HT1080 (cell line): ENCODE results near the gene ARHGAP10. TPM values are rescaled to one million over a fixed set of nuclear protein-coding genes. Genes with fewer than 3 reads are reported as not detected.

Source experiments
- DNase-seq: peaks from one replicate; pipeline ENCODE4 v3.0.0-alpha.2; 2015; ENCODE audit warnings: low read depth
- total RNA-seq: library from RNA; depleted of rRNA; stranded (reverse); fragments of >200 nt; shearing (Covaris generic); gene quantifications from 2 replicates; pipeline ENCODE4 v1.2.3, GENCODE V29; 2014

The ARHGAP10 gene
- total RNA-seq, 1 experiment from 2014 or later = 19.1 TPM

DNA sequence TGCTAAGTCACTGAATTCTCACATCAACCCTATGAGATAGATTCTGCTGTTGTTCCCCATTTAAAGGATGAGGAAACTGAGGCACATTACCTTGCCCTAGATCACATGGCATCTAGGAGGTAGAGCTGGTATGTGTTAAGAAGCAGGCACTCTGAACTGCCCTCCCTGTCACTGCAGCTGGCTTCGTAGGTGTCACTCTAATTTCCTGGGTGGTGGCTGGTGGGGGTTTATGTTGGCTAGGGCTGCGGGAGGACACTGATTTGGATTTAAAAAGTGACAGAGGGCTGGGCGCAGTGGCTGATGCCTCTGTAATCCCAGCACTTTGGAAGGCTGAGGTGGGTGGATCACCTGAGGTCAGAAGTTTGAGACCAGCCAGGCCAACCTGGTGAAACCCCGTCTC lies 93.0 kb downstream of the ARHGAP10 start:
- DNase-seq = no peak

DNA sequence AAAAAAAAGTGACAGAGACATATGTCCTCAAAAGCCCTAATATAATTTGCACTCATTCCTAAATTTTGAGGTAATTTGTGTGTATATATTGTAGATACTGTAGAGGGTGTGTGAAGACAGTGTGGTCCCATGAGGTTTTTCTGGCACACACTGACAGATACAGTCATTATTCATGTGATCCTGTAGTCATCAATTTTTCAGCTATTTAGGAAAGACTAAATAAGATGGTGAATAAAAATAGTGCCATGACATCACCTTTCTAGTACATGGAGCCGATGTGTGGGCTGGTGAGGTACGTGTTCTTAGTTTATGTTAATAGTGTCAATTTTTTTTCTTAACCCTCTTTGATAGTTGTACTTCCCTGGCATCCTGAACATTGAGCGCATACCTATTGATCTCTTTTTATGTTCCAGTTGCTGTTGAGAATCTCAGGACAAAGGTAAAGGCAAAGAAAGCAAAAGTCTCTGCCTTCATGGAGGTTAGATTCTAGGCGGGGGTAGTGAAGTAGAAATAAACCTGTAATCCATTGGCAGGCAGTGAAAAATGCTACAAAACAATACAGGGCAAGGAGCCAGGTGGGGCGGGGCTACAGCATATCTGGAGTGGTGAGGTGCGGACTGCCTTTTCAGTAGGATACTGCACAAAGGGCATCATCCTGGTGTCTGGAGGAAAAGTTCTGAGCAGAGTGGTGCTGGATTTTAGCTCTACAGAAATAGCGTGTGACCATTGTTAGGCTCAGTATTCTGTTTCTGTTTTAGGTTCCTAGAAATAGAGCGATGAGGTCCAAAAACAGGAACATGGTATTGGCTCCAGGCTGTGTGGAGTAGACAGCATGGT lies 93.8 kb downstream of the ARHGAP10 start:
- no peak for DNase-seq

DNA sequence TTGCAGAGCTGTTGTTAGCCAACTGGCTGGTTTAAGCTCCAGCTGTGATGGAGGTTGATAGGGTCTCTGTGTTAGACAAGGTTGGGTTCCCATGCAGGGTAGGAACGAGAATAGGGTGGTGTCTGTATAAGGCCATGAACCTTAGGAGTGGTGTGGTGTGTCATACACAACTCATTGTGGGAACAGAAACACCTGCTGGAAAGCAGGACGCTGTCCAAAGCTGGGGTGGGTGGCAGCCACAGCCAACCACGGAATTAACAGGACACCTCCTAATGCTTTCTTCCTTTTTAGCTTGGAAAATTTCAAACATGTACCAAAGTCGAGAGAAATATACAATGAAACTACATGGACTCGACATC lies 94.4 kb downstream of the ARHGAP10 start:
- DNase-seq = no peak

DNA sequence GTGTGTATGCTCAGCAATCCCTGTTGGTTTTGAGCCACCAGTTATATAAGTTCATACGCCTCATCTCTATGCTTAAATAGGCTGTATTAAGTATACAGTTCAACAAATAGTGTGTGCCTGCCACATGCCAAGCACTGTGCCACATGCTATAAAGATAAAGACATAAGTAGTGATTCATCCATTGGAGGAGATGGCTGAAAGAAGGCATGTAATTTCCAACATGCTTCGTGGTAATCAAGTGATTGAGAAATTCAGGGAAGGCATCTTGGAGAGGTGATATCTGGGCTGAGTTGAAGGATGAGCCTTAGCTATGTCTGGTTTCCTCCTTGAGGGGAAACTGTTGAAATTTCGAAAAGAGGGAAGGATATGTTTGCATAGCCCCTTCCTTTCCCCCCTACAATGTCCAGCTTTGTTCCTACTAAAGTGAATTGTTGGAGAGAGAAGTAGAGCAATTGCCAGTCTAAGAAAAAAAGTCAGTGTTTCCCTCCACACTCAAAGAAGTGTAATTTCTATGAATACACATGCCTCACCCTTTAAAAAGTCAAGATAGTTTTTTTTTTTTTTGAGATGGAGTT lies 96.5 kb downstream of the ARHGAP10 start:
- no peak for DNase-seq

DNA sequence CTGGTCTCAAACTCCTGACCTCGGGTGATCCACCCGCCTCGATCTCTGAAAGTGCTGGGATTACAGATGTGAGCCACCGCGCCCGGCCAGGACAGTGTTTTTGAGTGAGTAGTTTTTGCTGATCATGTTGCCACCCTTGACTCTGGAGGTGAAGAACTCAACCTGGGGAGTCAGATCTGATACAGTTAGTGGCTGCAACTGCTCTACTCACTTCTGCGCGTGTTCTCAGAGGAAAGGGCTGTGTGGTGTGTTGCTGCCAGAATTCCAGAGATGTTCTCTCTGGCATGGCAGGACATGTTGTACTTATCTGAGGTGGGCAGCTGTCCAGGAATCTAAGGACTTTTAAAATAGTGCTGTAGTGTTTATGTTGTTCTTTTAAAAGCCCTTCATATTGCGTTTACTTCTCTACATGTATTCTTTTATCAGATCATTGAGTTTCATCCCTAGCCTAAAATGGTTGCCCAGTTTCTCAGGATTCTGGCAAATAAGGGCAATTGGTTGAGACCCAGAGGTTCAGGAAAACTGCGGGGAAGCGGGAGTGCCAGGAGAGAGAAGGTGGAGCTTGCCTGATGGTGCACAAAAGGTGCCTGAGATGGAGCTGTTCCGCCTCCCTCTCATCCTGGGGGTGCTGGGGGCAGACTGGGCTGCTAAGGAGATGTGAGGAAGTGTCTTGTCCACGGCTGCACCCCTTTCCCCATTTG lies 97.7 kb downstream of the ARHGAP10 start:
- no peak for DNase-seq

DNA sequence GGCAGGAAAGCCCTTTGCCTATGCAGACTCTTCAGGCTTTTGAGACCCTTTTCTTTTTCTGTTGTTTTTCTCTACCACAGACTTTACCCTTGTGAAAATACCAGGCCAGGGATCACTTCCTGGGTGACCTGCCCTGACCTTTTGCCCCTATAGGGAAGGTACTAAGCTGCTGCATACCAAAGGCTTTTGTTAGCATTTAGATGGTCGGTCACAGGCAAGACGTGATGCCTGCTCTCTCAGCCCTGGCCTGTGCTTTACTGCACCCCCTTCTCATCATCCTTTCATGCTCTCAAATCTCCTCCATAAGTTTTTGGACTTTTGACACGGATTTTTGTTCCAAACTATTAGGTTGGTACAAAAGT lies 98.2 kb downstream of the ARHGAP10 start:
- no peak for DNase-seq

DNA sequence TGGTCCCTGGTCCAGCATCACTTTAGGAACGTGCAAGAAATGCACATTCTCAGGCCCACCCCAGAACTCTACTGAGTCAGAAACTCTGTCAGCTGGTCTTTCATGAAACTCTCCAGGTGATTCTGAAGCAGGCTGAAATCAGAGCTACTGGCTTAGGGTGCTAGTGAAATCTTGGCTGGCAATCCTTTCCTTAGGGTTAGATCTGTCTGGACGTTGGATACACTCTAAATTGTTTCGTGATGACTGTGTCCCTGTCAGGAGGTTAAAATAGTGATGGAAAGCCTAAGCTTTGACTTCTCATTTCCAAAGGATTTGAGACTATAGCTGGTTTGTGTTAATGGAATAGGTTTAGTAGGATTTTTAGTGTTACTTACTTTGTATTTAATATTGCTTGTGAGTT lies 99.1 kb downstream of the ARHGAP10 start:
- DNase-seq = peak; percentile 57

DNA sequence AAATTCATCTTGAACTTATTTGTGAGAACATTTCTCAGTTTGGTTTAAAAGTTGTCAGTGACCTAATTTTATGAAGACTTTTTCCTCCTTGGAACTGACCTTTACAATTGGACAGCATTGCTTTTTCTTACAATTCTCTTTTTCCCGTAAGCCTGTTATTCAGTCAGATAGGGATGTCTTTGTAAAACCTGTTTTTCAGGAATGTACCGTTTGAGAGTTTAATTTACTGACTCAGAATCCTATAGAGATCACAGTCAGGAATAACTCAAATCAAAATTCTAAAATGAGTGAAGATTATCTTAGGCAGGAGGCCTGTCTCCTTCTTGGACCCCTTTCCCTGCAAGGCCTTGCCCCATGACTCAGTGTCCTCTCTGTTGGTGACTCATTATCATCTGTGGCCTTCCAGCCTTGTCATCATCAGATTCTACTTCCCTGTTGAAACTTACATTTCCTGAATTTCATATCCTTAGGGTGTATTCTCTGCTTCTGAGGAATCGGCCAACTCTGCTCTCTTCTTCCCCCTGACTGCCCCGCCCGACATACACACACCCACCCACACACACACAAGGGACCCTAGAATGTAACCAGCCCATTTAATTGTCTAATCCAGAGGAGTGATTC lies 99.8 kb downstream of the ARHGAP10 start:
- DNase-seq = peak; percentile 92

DNA sequence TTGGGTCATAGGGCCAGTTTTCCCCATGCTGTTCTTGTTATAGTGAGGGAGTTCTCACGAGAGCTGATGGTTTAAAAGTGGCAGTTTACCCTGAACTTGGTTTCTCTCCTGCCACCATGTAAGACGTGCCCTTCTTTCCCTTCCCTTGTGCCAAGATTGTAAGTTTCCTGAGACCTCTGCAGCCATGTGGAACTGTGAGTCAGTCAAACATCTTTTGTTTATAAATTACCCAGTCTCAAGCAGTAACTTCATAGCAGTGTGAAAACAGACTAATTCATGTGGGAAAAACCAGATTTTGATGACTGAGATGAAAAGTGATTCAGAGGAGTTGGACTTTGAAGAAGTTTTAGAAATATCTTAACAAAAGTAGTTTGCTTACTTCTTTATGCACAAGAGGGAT lies 101.4 kb downstream of the ARHGAP10 start:
- peak; percentile 24 for DNase-seq

DNA sequence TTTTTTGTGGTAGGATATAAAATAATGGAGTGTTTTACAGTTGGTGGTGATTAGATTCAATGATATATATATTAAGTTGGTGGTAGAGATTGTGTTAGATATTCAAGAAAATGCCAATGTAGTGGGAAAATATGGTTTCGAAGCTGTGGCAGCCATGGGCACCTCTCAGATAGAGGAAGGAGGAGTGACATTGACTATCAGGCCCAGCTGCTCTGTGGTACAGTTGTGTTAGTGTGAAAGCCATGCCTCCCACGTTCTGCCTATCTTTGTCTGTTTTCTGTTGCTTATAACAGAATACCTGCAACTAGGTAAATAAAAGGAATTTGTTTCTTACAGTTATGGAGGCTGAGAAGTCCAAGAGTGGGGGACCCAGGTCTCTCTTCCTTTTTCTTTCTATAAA lies 101.9 kb downstream of the ARHGAP10 start:
- DNase-seq = no peak

DNA sequence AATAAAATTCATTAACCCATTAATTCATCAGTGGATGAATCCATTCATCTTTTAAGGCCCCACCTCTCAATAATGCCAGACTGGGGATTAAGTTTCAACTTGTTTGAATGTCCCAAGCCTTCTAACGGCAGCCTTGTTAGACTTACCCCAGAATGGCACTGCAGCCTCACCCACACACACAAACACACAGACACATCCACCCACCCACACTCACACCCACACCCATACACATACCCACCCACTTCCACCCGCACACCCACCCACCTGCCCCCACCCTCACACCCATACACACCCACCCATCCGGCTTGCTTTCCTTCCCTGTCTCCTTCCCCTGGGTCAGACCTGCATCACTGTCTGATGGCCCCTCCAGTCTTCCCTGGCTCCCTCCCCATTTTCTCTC lies 102.6 kb downstream of the ARHGAP10 start:
- DNase-seq = no peak

DNA sequence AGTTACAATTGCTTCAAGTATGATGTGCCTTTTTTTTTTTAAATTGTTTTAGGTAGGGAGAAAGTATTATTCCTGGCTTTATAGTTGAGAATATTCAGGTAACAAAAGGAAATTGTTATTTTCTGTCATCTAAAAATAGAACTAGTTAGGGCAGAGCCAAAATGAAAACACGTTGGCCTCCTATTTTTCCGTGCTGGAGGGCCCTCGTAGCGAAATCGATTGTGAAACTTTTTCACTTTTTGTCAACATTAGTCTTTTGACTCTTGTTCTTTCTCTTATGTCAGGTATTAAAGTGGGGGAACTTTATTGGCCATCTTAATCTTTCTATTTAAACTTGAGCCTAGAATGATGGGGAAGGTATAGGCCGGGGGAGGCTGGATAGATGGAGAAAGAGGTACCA lies 104.9 kb downstream of the ARHGAP10 start:
- no peak for DNase-seq

DNA sequence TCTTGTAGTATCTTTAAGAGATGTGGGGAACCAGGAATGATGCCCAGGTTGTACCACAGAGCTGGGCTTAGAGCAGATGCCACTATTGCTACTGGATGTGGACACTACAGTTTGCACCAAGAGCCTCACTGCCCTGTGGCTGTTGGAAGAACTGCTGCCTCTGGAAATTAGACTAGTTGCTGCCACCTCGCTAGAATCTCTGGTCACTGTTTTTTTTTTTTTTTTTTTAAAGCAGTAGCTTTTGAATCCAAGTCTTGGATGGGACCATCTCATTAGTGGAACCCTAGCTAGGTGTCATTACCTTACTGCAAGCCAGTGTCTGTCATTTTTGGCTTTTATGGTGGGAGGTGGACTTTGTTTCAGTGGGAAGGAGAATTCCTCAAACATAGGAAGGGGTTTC lies 105.5 kb downstream of the ARHGAP10 start:
- no peak for DNase-seq

DNA sequence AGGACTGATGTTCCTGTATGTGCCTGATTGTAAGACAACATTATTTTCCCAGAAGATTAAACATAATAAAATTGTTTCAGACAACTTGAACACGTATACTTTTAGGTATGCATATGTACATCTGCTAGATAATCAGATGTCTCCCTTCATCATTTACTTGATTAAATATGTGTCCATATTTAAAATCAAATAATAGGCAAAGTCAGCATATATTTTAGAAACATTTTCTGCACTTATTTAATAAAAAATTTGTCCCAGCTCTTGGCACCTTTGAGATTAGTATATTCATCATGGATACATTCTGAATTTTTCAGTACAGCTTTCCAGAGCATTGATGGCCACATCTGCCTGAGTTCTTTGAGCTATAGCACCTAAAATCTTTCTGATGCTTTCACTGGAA lies 106.0 kb downstream of the ARHGAP10 start:
- DNase-seq = no peak

DNA sequence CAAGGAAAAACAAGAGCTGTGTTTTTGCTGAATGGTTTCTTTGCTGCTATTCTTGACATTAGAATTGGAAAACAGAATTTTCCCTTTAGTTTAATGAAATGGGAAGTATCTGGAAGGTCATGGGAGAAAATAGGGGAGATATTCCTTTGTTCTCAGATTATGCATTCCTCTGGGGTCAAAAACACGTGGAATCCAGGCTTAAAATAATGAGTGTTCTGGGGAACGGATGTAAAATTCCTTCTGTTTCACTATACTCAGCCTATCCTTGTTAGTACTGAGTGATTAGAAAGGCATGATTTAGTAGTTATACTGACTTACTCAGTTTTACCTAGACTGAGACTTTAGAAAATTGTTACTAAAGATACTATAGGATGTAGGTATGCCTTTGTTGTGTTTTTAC lies 107.3 kb downstream of the ARHGAP10 start:
- no peak for DNase-seq

DNA sequence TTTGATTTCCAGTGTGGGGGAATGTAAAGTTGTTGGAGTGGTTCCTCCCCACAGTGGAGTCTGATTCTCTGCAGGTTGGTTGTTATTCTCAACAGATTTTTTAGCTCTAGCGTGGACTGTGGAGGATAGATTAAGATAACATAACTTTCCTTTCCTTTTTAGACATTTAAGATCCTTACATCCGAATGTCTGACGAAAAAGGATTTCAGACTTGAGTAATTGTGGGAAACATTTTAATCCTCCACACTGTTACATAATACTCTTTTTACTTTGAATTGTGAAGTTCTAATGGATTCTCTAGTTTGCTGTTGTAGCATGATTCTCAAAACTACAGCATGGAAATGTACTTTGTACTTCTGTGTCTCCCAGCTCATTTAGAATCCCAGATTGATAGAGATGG lies 107.8 kb downstream of the ARHGAP10 start:
- DNase-seq = no peak

DNA sequence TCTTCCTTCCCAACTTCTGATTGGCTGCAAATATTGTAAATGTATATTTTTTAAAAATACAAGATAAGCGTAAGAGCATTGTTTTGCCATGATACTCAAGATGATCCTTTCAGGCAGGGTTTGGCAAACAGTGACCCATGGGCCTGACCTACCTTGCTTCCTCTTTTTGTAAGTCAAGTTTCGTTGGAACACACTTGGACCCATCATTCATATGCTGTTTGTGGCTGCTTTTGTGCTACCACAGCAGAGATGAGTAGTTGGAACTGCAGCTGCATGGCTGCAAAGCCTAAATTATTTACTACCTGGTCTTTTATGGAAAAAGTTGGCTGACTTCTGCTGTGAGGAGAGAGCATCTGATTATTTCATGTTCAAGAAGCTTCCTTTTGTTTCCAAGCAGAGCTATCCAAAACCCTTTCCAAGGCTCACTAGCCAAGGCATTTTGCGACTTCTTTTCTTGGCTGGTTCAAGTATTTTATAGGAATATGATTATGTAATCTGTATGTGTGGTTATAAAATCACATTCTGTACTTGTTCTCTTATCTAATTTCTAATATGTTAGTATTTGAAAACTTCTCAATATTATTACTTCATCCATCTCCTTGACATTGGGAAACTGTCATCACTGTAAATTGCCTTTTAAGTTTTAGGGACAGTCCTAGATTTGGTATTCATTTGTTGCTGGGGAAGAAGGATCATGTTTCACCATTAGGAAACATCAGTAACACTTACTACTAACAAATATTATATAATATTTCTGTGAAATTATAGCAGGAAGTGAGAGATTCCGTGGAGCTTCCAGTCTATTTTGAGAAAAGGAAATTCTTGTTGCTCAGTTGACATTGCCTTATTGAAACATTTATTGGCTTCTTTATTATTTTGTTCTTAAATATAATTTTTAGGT lies 109.2 kb downstream of the ARHGAP10 start:
- no peak for DNase-seq

DNA sequence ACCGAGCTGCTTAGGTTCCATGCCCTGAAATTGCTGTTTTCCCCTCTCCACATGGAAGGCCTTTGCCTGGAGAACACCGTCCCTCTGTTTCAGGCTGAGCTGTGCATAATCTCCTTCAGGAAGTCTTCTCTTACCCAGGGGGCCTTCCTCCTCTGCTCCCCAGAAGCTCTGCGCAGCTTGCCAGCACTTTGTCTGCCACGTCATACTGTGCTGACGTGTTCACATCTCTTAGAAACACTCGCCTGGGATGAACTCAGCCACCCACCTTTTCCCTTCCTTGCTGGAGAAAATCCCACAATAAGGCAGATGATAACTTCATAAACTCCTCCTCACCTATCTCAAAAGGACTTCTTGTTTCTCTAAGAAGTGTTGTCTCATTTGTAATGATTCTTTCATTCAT lies 110.7 kb downstream of the ARHGAP10 start:
- DNase-seq = peak; percentile 87

DNA sequence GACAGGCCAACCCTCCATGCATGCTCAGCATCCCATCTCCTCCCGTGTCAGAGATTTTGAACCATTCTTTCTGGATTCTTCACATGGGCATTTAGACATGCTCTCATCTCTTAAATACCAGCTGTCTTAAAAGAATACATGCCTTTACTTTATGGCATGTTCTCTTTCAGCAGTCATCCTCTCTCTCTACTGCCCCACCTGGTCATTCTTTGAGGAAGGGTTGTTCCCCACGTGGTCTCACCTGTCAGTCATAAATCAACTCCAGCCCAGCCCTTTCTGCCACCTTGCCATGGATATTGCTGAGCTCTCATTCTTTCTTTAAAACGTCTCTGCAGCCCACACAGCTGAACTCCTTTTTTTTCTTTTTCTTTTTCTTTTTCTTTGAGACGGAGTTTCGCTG lies 111.3 kb downstream of the ARHGAP10 start:
- peak; percentile 41 for DNase-seq

DNA sequence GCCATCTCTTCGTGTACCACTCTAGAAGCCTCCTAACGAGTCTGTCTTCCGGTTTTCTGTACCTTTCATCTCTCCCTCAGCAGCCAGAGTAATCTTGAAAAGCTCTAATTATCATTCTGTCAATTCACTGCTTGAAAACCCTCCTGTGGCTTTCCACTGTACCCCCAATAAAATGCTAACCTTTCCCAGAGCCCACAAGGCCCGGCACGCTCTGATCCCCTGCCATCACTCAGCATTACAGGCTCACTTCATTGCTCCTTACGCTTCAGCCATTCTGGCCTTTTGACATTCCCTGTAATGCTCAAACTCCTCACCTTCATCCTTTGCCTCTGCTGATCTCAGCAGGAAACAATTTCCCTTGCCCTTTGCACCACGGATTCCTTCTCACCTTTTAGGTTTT lies 112.9 kb downstream of the ARHGAP10 start:
- DNase-seq = no peak
